ENCODE measurements around the gene USP3. TPM values are rescaled to one million over a fixed set of nuclear protein-coding genes. Genes with fewer than 3 reads are reported as not detected.

Gene USP3
- total RNA-seq, 2 experiments from 2014 or later, result 57.1 to 58.6 TPM

DNA sequence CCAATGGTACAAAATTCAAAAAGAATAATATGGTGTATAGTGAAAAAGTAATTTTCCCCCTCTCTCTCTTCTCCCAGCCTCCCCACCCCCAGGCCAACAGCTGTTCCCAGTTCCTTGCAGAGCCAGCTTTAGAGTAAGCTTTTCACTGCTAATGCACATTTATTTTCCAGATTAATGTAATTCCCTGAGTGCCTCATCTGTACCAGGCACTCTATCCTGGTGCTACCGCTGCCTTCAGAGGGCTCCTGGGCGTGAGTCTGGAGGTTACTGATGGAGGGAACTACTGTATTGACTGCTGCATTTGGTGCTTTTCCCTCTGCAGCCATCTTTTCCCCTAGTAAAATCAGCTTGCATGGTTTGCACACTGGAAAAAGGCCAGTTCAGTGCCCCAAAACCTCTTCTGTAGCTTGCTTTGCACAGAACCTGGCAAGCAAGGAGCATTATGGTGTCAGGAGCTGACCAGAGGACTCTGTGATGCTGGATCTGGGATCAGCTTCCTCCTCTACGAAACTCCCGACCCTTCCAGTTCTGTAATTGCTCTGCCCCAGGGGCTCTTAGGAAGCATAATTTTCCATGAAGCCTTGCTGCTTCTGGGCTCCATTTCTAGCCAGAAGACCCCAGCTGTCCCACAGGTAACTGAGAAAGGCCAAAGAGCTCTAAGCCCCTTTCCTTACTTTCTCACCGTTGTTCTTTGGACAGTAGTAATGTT, 8.5 kb upstream of the USP3 start:
- Mint-ChIP-seq H3K4me3 (no peak overlapping the region), H3K27me3 (no peaks in the 10 kb centered on the region), H3K27ac (peak overlapping the region; percentile 30), H3K36me3 (ENCODE audit: low read depth) (no peaks in the 10 kb centered on the region), H3K4me1 (ENCODE audit: low read depth) (peaks cover 69% of the 10 kb centered on the region), H3K9me3 (no peaks in the 10 kb centered on the region)
- ATAC-seq, result no peak
- intact Hi-C loops (cut with micrococcal nuclease), result no loop called here
- no peak for DNase-seq
- TF ChIP-seq CTCF (IDR thresholded peaks at IDR 0.05), result no peak
- ChIA-PET POLR2A (interaction anchor here (0.6 to 9.8 kb wide), 9 partner anchors 8 to 103 kb away, joined by 3 to 62 read pairs (median 8); partner anchors contain the start of gene USP3), CTCF (interaction anchor here (1.1 to 5.2 kb wide), 9 partner anchors 8 to 105 kb away, joined by 3 to 62 read pairs (median 7); no protein-coding TSS in a partner anchor)

- DNase-seq, result peak; percentile 82
- H3K27me3 Mint-ChIP-seq, result no peaks in the 10 kb centered on the region
- no peak overlapping the region for H3K27ac Mint-ChIP-seq
- H3K9me3 Mint-ChIP-seq, result no peaks in the 10 kb centered on the region
- no peaks in the 10 kb centered on the region for H3K36me3 Mint-ChIP-seq (ENCODE audit: low read depth)
- CTCF ChIA-PET, result interaction anchor here (1.2 to 5.2 kb wide), 8 partner anchors 10 to 208 kb away, joined by 3 to 62 read pairs (median 4); no protein-coding TSS in a partner anchor
- POLR2A ChIA-PET, result interaction anchor here (0.6 to 9.8 kb wide), 12 partner anchors 7 to 306 kb away, joined by 3 to 62 read pairs (median 7); partner anchors contain the start of gene USP3
- H3K4me1 Mint-ChIP-seq (ENCODE audit: low read depth), result peaks cover 75% of the 10 kb centered on the region
- no peak for TF ChIP-seq CTCF (IDR thresholded peaks at IDR 0.05)
- no peak overlapping the region for H3K4me3 Mint-ChIP-seq
- intact Hi-C loops (cut with micrococcal nuclease), result no loop called here
- ATAC-seq, result peak; percentile 60
Measured at GRCh38 chr15:63497642-63498467, 6.5 kb upstream of the USP3 start.

DNA sequence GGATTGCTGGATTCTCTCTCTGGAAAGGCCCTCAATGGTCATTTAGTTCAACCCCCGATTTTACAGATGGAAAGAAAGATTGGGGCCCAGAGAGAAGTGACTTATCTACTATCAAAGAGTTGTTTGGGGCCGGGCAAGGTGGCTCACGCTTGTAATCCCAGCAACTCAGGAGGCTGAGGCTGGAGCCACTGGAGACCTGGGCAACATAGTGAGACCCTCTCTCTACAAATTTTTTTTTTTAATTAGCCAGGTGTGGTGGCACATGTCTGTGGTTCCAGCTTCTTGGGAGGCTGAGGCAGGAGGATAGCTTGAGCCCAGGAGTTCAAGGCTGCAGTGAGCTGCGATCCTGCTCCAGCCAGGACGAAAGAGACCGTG, 5.2 kb upstream of the USP3 start:
- Mint-ChIP-seq H3K4me3 (no peak overlapping the region), H3K4me1 (ENCODE audit: low read depth) (peaks cover 72% of the 10 kb centered on the region), H3K27ac (no peak overlapping the region), H3K9me3 (no peaks in the 10 kb centered on the region), H3K36me3 (ENCODE audit: low read depth) (no peaks in the 10 kb centered on the region), H3K27me3 (no peaks in the 10 kb centered on the region)
- intact Hi-C loops (cut with micrococcal nuclease), result no loop called here
- DNase-seq, result no peak
- ATAC-seq, result no peak
- TF ChIP-seq CTCF (IDR thresholded peaks at IDR 0.05), result no peak
- CTCF ChIA-PET, result interaction anchor here (1.3 to 5.2 kb wide), 5 partner anchors 11 to 209 kb away, joined by 3 to 62 read pairs (median 18); no protein-coding TSS in a partner anchor
- POLR2A ChIA-PET, result interaction anchor here (0.7 to 3.7 kb wide), 4 partner anchors 11 to 78 kb away, joined by 3 to 17 read pairs (median 11); no protein-coding TSS in a partner anchor

DNA sequence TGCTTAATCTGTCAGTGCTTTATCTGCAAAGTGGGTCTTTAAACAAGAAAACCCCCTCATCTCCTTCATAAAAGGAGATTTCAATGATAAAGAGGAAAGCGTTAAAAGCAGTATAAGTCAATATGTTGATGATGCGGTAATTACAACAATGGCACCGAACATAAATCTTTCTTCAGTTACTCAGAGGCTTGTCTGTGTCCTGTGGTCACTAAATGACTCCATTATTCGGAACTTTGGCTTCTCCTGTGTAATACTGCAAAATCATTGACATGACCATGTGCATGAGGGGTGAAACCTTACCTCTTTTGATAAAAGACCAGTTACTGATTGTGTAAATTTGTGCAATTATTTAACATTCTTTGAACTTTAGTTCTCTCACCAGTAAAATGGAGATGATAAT, 4.8 kb upstream of the USP3 start:
- no peak for ATAC-seq
- TF ChIP-seq CTCF (IDR thresholded peaks at IDR 0.05), result no peak
- Mint-ChIP-seq H3K9me3 (no peaks in the 10 kb centered on the region), H3K27me3 (no peaks in the 10 kb centered on the region), H3K4me3 (no peak overlapping the region), H3K27ac (no peak overlapping the region), H3K4me1 (ENCODE audit: low read depth) (peaks cover 68% of the 10 kb centered on the region), H3K36me3 (ENCODE audit: low read depth) (no peaks in the 10 kb centered on the region)
- intact Hi-C loops (cut with micrococcal nuclease), result loop anchor here (5.0 kb wide), 1 partner anchor 32 kb away; no protein-coding TSS in a partner anchor
- ChIA-PET POLR2A (no interaction called here), CTCF (no interaction called here)
- no peak for DNase-seq

Measured in activated CD8-positive, alpha-beta T cell treated with anti-CD3 and anti-CD28 coated beads for 36 hours (primary cell).